Esophagus squamous epithelium (tissue), 5 donors: ENCODE data around the gene FMO3. TPM values are rescaled to one million over a fixed set of nuclear protein-coding genes. Genes with fewer than 3 reads are reported as not detected.
A peak's percentile ranks its signal among the peaks of the same experiment; 100 is the strongest.

Source experiments
- DNase-seq: peaks from one replicate; lab custom pipeline; 2025; lab: John Stamatoyannopoulos, UW
- H3K27ac ChIP-seq, 4 donors: fragments of 200-600 bp; sonication (generic); one replicate each; pipeline ENCODE4 v1.5.1; 2016 to 2019; ENCODE audit warnings: mild to moderate bottlenecking in 1 of 4
- H3K27me3 ChIP-seq, 4 donors: fragments of 200-600 bp; sonication (generic); 1 replicate in 3 of 4; 2 replicates in 1 of 4; pipeline versions ENCODE4 v1.5.1 to v1.6.0; 2017 to 2021; ENCODE audit warnings: antibody characterized with exemption in 1 of 4
- H3K36me3 ChIP-seq, 3 donors: fragments of 200-600 bp; sonication (generic); one replicate each; pipeline ENCODE4 v1.5.1; 2016 to 2019
- H3K4me1 ChIP-seq, 3 donors: fragments of 200-600 bp; sonication (generic); one replicate each; pipeline ENCODE4 v1.5.1; 2017 to 2019
- H3K4me3 ChIP-seq, 4 donors: fragments of 200-600 bp; sonication (generic); 1 replicate in 3 of 4; 2 replicates in 1 of 4; pipeline ENCODE4 v1.5.1; 2016 to 2019; ENCODE audit warnings: mild to moderate bottlenecking in 2 of 4, moderate library complexity in 1 of 4
- H3K9me3 ChIP-seq, 3 donors: fragments of 200-600 bp; sonication (generic); one replicate each; pipeline ENCODE4 v1.5.1; 2016 to 2019
- POLR2A ChIP-seq, 4 donors: fragments of 450-650 bp; IDR thresholded peaks; one replicate each; pipeline ENCODE4 v1.6.1; 2017; ENCODE audit warnings: antibody characterized with exemption in 4 of 4, mild to moderate bottlenecking in 4 of 4, moderate library complexity in 3 of 4
- WGBS, 2 donors: methylation state at CpG; one replicate each; pipeline ENCODE4 v1.1.5; 2018; 5-methylcytosine and 5-hydroxymethylcytosine counted together
- intact Hi-C: fragments of 100-400 bp; cut with DNase I; formaldehyde crosslinking; loops from one replicate; pipeline ENCODE4 v1.15.0; 2022
- total RNA-seq, 4 donors: library from RNA; depleted of rRNA; stranded (reverse); fragments of >200 nt; gene quantifications; one replicate each; pipeline ENCODE4 v1.1.0, GENCODE V29; 2016
- TF ChIP-seq, protein P1 (sequence below), 6 experiments: fragments of 450-650 bp in 4 of 6; fragments of 200-600 bp in 2 of 6; sonication (generic) in 2 of 6; IDR thresholded peaks; one replicate each; pipeline ENCODE4 v1.5.1; 2016 to 2019; ENCODE audit warnings: antibody characterized with exemption in 6 of 6, mild to moderate bottlenecking in 4 of 6, moderate library complexity in 4 of 6
- donor health status: DM: yes; HTN: yes; CAD: no.

The FMO3 gene
- total RNA-seq, 4 donors from 2014 or later = 0.45 to 8.6 (median 2.6) TPM

DNA sequence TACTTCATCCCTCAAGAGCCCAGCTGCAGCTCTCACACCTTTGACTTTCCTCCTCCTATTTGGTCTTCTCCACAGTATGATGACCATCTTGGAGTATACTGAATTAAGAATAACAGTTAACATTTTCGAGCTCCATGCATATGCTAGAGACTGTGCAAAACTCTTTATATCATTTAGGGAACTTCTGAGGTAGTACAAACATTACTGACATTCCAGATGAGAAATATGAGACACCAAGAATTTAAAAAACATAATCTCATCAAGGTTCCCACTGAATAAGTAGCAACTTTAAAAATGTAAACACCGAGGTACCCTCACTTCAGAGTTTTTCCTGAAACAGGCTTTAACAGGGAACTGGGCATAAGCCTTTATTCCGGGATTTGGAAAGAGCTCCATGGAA, 22.7 kb downstream of the FMO3 start:
- WGBS, 2 donors = 66 to 81% methylated on average over 3 of the region's 3 CpGs

DNA sequence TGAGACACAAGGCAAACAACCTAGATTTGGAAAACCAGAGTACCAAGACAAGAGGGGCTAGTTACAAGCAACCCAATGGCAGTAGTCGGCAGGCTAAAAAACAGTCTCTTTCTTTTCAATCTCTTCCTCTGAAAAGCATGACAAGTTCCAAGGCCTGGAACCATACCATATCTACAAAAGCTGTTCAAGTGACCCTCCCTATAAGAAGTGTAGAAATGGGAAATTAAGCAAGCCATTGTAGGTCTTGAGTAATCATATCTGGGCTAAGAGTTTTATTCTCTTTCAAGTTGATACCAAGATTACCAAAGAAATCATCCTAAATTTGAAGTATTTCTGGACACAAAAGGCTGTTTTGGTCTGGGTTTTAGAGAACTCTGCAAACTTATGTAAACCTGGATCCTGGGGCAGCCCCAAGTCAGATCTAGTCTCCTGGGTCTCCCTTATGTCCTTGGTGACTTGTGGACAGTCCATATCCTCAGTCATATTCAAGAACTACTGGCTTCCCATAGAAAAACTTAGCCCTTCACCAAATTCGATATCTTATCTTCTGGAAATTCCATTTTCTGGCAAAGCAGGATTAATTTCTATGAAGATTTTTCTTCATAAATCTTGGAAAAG, 24.7 kb downstream of the FMO3 start:
- peaks cover 0 to 15% (median 4%) of the 10 kb centered on the region in 3 donors for H3K4me1 ChIP-seq
- no peak for DNase-seq
- intact Hi-C loops = no loop called here
- peak overlapping the region in 3 of 4 donors; percentile 10 to 69 (median 20) for H3K27ac ChIP-seq
- H3K27me3 ChIP-seq = no peaks in the 10 kb centered on the region
- WGBS, 2 donors = 81 to 86% methylated on average over 2 of the region's 2 CpGs
- H3K9me3 ChIP-seq = no peaks in the 10 kb centered on the region
- H3K36me3 ChIP-seq = no peaks in the 10 kb centered on the region
- H3K4me3 ChIP-seq = no peak overlapping the region
- TF ChIP-seq, protein P1, sequence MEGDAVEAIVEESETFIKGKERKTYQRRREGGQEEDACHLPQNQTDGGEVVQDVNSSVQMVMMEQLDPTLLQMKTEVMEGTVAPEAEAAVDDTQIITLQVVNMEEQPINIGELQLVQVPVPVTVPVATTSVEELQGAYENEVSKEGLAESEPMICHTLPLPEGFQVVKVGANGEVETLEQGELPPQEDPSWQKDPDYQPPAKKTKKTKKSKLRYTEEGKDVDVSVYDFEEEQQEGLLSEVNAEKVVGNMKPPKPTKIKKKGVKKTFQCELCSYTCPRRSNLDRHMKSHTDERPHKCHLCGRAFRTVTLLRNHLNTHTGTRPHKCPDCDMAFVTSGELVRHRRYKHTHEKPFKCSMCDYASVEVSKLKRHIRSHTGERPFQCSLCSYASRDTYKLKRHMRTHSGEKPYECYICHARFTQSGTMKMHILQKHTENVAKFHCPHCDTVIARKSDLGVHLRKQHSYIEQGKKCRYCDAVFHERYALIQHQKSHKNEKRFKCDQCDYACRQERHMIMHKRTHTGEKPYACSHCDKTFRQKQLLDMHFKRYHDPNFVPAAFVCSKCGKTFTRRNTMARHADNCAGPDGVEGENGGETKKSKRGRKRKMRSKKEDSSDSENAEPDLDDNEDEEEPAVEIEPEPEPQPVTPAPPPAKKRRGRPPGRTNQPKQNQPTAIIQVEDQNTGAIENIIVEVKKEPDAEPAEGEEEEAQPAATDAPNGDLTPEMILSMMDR (IDR thresholded peaks at IDR 0.05) = no peak
- no peak for TF ChIP-seq POLR2A (IDR thresholded peaks at IDR 0.05)

More for the DNA sequence above, 22.7 kb downstream of the FMO3 start:
- Histone ChIP-seq H3K27ac (no peak overlapping the region), H3K4me3 (no peak overlapping the region), H3K4me1 (peaks cover 0 to 21% (median 4%) of the 10 kb centered on the region in 3 donors), H3K27me3 (no peaks in the 10 kb centered on the region), H3K36me3 (no peaks in the 10 kb centered on the region), H3K9me3 (no peaks in the 10 kb centered on the region)
- TF ChIP-seq POLR2A (IDR thresholded peaks at IDR 0.05) = no peak
- TF ChIP-seq, protein P1 (IDR thresholded peaks at IDR 0.05) = no peak
- no peak for DNase-seq
- intact Hi-C loops = no loop called here

DNA sequence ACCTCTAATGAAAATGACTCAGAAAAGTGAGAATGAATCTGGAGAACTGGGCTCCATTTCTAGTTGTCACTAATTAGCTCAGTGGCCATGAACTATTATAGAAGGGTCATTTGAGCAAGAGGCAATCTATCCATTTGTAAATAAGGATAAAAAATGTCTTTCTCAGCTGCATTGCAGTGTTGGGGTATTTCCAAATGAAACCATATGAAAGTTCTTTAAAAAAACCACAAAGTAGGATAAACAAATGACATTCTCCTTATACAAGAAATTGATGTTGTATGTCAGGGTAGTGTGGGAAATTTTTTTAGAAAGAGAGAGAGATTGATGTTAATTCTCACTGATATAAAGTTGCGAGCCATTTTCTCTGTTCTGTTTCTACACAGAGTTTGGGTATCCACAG, 26.0 kb downstream of the FMO3 start:
- no peaks in the 10 kb centered on the region for H3K36me3 ChIP-seq
- no peak for TF ChIP-seq POLR2A (IDR thresholded peaks at IDR 0.05)
- TF ChIP-seq, protein P1 (IDR thresholded peaks at IDR 0.05) = no peak
- H3K27me3 ChIP-seq = no peaks in the 10 kb centered on the region
- H3K4me1 ChIP-seq = peaks cover 0 to 15% (median 0%) of the 10 kb centered on the region in 3 donors
- H3K4me3 ChIP-seq = no peak overlapping the region
- no peak overlapping the region for H3K27ac ChIP-seq
- H3K9me3 ChIP-seq = no peaks in the 10 kb centered on the region
- 86 to 87% methylated on average over 1 of the region's 1 CpG for WGBS, 2 donors
- intact Hi-C loops = no loop called here
- no peak for DNase-seq

DNA sequence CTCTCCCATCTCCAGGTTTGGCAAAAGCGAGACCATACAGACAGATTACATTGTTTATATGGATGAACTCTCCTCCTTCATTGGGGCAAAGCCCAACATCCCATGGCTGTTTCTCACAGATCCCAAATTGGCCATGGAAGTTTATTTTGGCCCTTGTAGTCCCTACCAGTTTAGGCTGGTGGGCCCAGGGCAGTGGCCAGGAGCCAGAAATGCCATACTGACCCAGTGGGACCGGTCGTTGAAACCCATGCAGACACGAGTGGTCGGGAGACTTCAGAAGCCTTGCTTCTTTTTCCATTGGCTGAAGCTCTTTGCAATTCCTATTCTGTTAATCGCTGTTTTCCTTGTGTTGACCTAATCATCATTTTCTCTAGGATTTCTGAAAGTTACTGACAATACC, 26.4 kb downstream of the FMO3 start:
- Histone ChIP-seq H3K36me3 (no peaks in the 10 kb centered on the region), H3K27ac (no peak overlapping the region), H3K4me1 (peaks cover 0 to 14% (median 0%) of the 10 kb centered on the region in 3 donors), H3K9me3 (no peaks in the 10 kb centered on the region), H3K4me3 (no peak overlapping the region), H3K27me3 (no peaks in the 10 kb centered on the region)
- intact Hi-C loops = no loop called here
- TF ChIP-seq, protein P1 (IDR thresholded peaks at IDR 0.05) = no peak
- TF ChIP-seq POLR2A (IDR thresholded peaks at IDR 0.05) = no peak
- 86 to 87% methylated on average over 6 of the region's 6 CpGs for WGBS, 2 donors
- DNase-seq = no peak

DNA sequence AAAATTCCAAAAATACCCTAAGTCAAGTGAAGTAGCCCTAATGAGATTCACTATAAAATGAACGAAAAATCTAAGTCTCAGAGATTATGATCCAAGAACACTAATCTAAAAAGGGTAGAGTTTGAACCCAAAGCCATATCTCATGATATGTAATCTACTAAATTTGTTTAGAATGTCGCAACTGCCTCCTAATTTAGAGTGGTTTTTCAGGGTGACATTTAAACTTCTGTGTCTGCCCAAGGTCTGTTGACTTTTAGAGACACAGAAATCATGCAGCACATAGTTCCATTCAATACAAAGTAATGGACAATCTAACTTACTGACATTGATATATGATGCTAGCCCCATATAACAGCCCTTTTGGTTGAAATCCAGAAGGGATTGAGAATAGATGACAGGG, 28.9 kb downstream of the FMO3 start:
- 50 to 73% methylated on average over 2 of the region's 2 CpGs for WGBS, 2 donors
- DNase-seq = no peak
- Histone ChIP-seq H3K27me3 (no peaks in the 10 kb centered on the region), H3K27ac (no peak overlapping the region), H3K4me3 (no peak overlapping the region), H3K4me1 (peaks cover 0 to 14% (median 0%) of the 10 kb centered on the region in 3 donors), H3K9me3 (no peaks in the 10 kb centered on the region), H3K36me3 (no peaks in the 10 kb centered on the region)
- TF ChIP-seq, protein P1 (IDR thresholded peaks at IDR 0.05) = no peak
- TF ChIP-seq POLR2A (IDR thresholded peaks at IDR 0.05) = no peak
- intact Hi-C loops = no loop called here
